Activated naive CD4-positive, alpha-beta T cell treated with anti-CD3 and anti-CD28 coated beads, Interleukin-2, amount 10 ng/mL, durations not matched to agents 7 days and 5 days (primary cell): ENCODE measurements around the gene RBM11.

ENCODE experiments used
- CTCF ChIA-PET: fragments of 350-600 bp; sonication (Branson Sonifier 250); formaldehyde crosslinking; loops from one replicate; lab custom pipeline; 2021; ENCODE audit warnings: antibody characterized with exemption; lab: Charles Lee
- DNase-seq: peaks from one replicate; pipeline ENCODE4 v3.0.0-alpha.2; 2020
- H3K27ac Mint-ChIP-seq: one replicate; pipeline ENCODE4 v1.8.0; 2021; ENCODE audit warnings: mild to moderate bottlenecking, moderate library complexity, mixed read lengths
- H3K27me3 Mint-ChIP-seq: one replicate; pipeline ENCODE4 v1.8.0; 2021; ENCODE audit warnings: mild to moderate bottlenecking, mixed read lengths
- H3K36me3 Mint-ChIP-seq: one replicate; pipeline ENCODE4 v1.8.0; 2021; ENCODE audit warnings: mixed read lengths
- H3K4me1 Mint-ChIP-seq: one replicate; pipeline ENCODE4 v1.8.0; 2021; ENCODE audit warnings: mixed read lengths
- H3K4me3 Mint-ChIP-seq: one replicate; pipeline ENCODE4 v1.8.0; 2021; ENCODE audit warnings: mild to moderate bottlenecking, moderate library complexity, mixed read lengths
- H3K9me3 Mint-ChIP-seq: one replicate; pipeline ENCODE4 v1.8.0; 2021; ENCODE audit warnings: mixed read lengths

RBM11 gene

DNA sequence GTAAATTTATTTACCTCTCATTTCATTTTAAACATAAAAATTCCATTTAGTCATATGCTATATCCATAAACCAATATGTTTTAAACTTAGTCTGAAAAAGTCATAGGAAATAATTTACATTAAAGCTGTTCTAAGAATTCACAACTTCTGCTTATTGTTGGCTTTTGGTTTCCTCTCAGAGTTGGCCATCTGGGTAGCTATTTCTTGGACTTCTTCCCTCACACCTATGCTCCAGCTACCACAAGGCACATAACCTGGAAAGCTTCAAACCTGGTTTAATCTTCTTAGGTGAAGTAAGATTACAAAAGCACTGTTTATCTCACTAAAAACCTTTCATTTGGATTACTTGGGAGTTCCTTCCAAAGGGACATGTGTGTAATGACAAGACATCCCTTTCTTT, 29.8 kb downstream of the RBM11 start:
- Mint-ChIP-seq H3K4me3 (no peak overlapping the region), H3K9me3 (no peaks in the 10 kb centered on the region), H3K27me3 (peaks cover 4% of the 10 kb centered on the region), H3K36me3 (no peaks in the 10 kb centered on the region), H3K4me1 (no peaks in the 10 kb centered on the region), H3K27ac (no peak overlapping the region)
- no peak for DNase-seq
- CTCF ChIA-PET, result interaction anchor here (1.2 kb wide), 1 partner anchor 15 kb away, joined by 4 read pairs; no protein-coding TSS in a partner anchor

DNA sequence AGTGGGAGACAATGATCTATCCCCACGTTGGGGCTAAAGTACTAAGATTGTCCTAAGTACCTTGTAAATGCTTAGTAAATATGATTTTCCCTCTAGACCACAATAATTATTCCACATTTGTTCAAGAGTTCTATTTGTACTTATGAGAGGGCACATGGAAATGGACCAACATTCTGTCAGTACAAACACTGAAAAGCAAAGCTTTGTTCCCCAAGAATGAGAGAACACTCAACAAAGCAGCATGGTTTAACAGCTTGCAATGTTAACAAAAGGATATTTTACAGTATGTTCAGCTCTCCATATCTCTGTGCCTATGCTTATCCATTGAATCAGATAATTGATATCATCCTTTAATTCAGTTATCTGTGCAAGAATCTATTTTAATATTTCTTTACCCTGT, 35.4 kb downstream of the RBM11 start:
- Mint-ChIP-seq H3K4me3 (no peak overlapping the region), H3K36me3 (no peaks in the 10 kb centered on the region), H3K27me3 (peaks cover 4% of the 10 kb centered on the region), H3K9me3 (no peaks in the 10 kb centered on the region), H3K4me1 (peaks cover 2% of the 10 kb centered on the region), H3K27ac (no peak overlapping the region)
- CTCF ChIA-PET, result interaction anchor here (1.1 to 1.9 kb wide), 3 partner anchors 8 to 12 kb away, joined by 4 to 9 read pairs (median 5); no protein-coding TSS in a partner anchor
- DNase-seq, result no peak

DNA sequence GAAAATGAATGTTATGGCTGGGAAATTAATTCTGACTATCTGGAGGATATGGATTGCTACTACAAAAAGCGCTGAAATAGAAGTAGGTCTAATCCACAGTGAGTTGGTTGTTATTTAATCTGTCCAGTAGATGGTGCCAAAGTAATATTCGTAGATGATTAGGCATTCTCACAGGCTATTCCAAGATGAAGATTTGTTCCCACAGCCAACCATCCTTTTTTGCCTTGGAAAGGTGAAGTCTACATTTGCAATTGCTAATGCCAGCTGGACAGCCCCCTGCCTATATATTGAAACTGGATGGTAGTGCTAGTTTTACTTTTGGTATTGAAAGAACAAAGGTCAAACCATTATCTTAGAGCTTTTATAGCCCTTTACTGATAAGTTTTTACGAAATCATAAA, 43.8 kb downstream of the RBM11 start:
- H3K36me3 Mint-ChIP-seq, result no peaks in the 10 kb centered on the region
- CTCF ChIA-PET, result interaction anchor here (1.0 to 2.3 kb wide), 4 partner anchors 8 to 600 kb away, joined by 4 to 9 read pairs (median 4); no protein-coding TSS in a partner anchor
- no peak overlapping the region for H3K27ac Mint-ChIP-seq
- no peak for DNase-seq
- no peaks in the 10 kb centered on the region for H3K4me1 Mint-ChIP-seq
- no peaks in the 10 kb centered on the region for H3K9me3 Mint-ChIP-seq
- no peaks in the 10 kb centered on the region for H3K27me3 Mint-ChIP-seq
- H3K4me3 Mint-ChIP-seq, result no peak overlapping the region

DNA sequence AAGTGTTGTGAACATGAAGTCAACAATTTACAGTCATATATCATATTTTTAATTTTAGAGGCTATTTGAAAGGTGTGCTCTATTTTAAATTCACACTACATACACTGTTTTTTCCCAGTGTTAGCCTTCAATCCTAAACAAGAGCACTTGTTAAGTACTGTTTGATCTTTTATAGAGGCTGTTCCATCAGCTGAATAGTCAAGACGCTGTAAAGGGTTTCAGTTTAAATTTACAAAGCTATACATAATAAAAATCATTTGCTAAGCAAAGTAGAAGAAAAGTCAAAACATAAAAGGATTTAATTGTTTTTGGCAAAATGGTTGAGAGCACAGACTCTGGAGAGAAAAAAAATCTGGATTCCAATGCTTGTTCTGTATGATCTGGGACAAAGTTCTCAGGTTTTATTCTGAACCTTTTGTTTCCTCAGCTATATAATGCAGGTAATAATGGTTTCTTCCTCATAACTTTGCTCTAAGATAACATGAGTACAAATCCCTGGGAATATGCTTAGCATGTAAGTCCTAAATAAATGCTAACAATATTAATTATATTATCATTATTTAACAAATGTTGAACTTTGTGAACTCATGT, 44.3 kb downstream of the RBM11 start:
- no peak overlapping the region for H3K4me3 Mint-ChIP-seq
- CTCF ChIA-PET, result interaction anchor here (1.0 to 2.3 kb wide), 4 partner anchors 8 to 600 kb away, joined by 4 to 9 read pairs (median 4); no protein-coding TSS in a partner anchor
- DNase-seq, result no peak
- no peaks in the 10 kb centered on the region for H3K27me3 Mint-ChIP-seq
- H3K36me3 Mint-ChIP-seq, result no peaks in the 10 kb centered on the region
- no peaks in the 10 kb centered on the region for H3K9me3 Mint-ChIP-seq
- H3K27ac Mint-ChIP-seq, result no peak overlapping the region
- no peaks in the 10 kb centered on the region for H3K4me1 Mint-ChIP-seq

DNA sequence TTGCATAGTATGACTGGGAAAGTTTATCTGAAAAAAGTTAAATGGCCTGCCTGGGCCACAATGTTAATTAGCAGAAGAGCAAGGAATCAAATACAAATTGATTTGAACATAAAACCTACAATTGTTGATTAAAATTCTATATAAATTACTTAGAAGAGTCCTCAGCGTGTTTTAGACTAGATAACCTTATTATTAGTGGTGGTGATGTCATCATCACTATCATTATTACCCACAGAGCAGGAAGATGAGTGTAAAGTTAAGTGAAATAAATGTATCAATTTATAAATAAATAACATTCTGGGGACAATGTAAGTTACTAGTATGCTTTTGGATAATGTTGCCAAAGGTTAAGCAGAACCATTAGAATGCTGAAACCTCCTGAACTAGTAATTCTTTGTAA, 46.1 kb downstream of the RBM11 start:
- Mint-ChIP-seq H3K27me3 (no peaks in the 10 kb centered on the region), H3K27ac (no peak overlapping the region), H3K9me3 (no peaks in the 10 kb centered on the region), H3K4me1 (no peaks in the 10 kb centered on the region), H3K36me3 (no peaks in the 10 kb centered on the region), H3K4me3 (no peak overlapping the region)
- CTCF ChIA-PET, result interaction anchor here (1.3 kb wide), 1 partner anchor 45 kb away, joined by 3 read pairs; no protein-coding TSS in a partner anchor
- DNase-seq, result no peak

DNA sequence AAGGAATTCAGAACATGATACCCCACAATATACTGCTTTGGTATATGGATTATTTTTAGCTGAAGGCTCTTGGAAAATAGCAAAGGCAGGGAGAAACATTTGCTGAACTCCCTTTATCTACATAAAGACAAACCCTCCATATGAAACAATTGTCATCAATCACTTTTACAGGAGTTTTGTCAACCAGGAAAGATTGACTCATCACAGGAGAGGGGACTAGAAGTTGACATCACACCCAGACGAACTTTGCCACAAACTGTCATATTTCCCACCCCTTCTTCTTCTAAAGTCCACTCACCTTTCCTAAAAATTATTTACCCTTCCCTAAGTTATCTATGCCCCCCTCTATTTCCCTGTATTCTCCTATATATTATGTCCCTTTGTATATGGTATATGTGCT, 47.9 kb downstream of the RBM11 start:
- CTCF ChIA-PET, result no interaction called here
- Mint-ChIP-seq H3K4me1 (no peaks in the 10 kb centered on the region), H3K27ac (no peak overlapping the region), H3K36me3 (no peaks in the 10 kb centered on the region), H3K4me3 (no peak overlapping the region), H3K9me3 (no peaks in the 10 kb centered on the region), H3K27me3 (no peaks in the 10 kb centered on the region)
- no peak for DNase-seq

DNA sequence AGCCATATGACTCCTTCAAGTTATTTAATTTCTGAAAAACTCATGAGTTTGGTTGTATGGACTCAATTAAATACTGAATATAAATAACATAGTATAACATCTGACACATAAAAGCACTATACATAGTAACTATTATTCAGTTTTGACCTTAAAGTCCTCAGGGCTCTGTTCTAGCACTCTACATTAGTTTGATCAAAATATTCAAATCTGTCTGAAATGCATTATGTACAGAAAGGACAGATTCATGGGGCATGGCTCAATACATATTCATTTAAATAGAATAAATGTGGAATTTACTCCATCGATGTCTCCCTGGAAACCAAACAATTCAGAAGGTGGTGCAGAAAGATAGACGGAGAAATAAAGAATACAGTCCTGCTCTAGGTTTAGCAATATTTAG, 49.1 kb downstream of the RBM11 start:
- CTCF ChIA-PET, result no interaction called here
- Mint-ChIP-seq H3K36me3 (no peaks in the 10 kb centered on the region), H3K4me3 (no peak overlapping the region), H3K27ac (no peak overlapping the region), H3K4me1 (no peaks in the 10 kb centered on the region), H3K27me3 (no peaks in the 10 kb centered on the region), H3K9me3 (no peaks in the 10 kb centered on the region)
- no peak for DNase-seq

DNA sequence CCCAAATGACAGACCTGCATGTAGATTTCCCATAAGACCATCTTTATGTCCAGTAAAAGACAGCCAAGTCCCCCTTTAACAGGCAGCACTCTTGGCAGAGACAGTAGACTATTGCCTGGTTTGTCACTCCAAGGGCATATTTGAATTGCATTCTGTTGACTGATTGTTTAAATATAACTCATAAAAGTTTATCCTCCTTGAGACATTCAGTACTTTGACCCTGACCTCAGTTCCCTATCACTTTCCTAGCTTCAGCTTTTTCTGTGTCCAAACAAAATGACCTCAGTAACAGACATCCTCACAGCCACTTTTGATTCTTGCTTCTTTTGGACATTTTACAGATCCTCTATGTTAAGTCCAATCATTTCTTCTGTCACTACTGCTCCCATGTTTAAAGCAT, 51.1 kb downstream of the RBM11 start:
- CTCF ChIA-PET, result no interaction called here
- Mint-ChIP-seq H3K36me3 (no peaks in the 10 kb centered on the region), H3K27ac (no peak overlapping the region), H3K4me3 (no peak overlapping the region), H3K27me3 (peaks cover 2% of the 10 kb centered on the region), H3K4me1 (no peaks in the 10 kb centered on the region), H3K9me3 (no peaks in the 10 kb centered on the region)
- no peak for DNase-seq

DNA sequence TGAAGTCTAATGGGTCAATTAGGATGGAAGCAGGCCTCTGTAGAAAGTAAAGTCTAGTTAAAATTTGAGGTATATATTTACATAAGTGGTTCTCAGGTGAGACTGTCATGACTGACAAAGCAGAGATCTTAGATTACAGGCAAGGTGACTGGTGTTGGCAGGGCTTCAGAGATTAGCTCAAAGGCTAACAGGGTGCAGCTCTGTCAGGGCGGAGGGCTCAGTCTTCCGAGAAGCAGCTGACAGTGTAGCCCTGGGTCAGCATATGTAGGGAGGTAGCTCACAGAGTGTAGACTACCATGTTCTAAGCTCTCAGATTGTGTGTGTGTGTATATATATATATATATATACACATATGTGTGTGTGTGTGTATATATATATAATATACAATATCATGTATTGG, 54.7 kb downstream of the RBM11 start:
- Mint-ChIP-seq H3K4me3 (no peak overlapping the region), H3K27ac (no peak overlapping the region), H3K9me3 (no peaks in the 10 kb centered on the region), H3K36me3 (no peaks in the 10 kb centered on the region), H3K27me3 (peaks cover 25% of the 10 kb centered on the region), H3K4me1 (no peaks in the 10 kb centered on the region)
- DNase-seq, result no peak
- CTCF ChIA-PET, result no interaction called here

DNA sequence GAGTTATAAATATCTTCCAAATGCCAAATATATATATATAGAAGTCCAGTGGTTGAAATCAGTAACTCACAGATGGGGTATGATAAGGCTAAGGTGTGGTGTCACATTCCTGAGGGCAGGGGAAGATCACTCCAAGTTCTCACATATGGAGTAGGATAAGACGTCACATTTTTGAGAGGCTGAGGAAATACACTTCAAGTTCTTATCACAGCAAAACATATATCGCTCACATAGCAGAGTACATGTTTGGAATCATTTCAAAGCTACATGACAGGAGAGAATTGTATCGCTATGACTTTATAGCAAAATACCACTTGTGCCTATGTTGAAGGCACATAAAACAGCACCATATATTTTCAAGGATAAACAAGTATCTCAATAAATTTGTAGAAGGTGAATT, 55.1 kb downstream of the RBM11 start:
- H3K27ac Mint-ChIP-seq, result no peak overlapping the region
- H3K27me3 Mint-ChIP-seq, result peaks cover 25% of the 10 kb centered on the region
- DNase-seq, result no peak
- no peak overlapping the region for H3K4me3 Mint-ChIP-seq
- H3K4me1 Mint-ChIP-seq, result no peaks in the 10 kb centered on the region
- H3K9me3 Mint-ChIP-seq, result no peaks in the 10 kb centered on the region
- CTCF ChIA-PET, result no interaction called here
- no peaks in the 10 kb centered on the region for H3K36me3 Mint-ChIP-seq

DNA sequence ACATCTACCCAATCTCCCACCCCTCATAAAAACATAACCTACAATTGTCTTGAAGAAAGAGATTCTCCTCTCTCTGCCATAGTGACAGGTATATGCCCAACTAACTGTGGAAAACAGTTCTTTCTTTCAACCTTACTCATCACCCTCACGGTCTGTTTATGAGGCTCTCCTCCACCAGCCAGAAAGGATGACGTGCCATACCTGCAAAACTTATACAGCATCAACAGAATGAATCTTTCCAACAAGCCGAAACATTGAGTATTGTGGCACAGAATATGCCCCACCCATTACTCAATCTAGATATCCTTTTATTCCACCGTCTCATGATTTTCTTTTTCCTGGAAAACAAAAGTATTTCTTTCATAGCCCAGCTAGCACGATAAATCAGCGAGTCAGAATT, 55.7 kb downstream of the RBM11 start:
- Mint-ChIP-seq H3K4me1 (no peaks in the 10 kb centered on the region), H3K27me3 (peaks cover 25% of the 10 kb centered on the region), H3K27ac (no peak overlapping the region), H3K36me3 (no peaks in the 10 kb centered on the region), H3K9me3 (no peaks in the 10 kb centered on the region), H3K4me3 (no peak overlapping the region)
- CTCF ChIA-PET, result no interaction called here
- no peak for DNase-seq

DNA sequence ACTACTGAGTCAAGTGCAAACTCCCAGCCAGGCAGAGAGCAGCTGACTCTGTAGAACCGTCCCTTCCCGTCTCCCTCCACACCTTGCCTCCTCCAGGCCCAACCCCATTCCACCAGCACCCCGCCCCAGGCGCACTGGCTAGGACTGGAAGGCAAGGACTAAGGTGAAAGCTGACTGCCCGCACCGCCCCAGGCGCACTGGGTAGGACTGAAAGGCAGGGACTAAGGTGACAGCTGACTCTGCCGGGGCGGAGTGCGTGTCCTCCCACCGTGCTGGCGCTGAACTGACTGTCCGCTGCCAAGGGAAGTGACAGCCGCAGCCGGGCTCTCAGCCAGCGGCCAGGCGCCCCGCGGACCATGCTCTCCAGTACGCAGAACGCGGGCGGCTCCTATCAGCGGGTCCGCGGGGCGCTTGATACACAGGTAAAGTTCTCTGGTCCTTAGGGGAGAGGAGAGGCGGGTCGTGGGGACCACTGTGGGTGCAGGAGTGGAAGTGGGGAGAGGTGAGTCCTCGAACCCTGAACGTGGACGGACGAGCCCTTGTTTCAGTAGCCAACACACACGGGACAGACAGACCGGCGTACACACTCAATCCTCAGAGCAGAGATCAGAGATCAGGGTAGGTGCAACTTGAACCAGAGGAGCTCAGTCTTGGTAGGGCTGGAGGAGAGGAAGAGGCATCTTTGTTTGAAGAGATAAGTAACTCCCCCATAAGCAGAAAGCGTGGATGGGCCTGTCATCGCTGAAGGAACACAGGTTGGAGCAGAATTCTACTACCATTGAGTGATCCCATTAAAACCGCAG, 58.0 kb downstream of the RBM11 start:
- Mint-ChIP-seq H3K27ac (no peak overlapping the region), H3K4me1 (no peaks in the 10 kb centered on the region), H3K36me3 (no peaks in the 10 kb centered on the region), H3K9me3 (no peaks in the 10 kb centered on the region), H3K4me3 (no peak overlapping the region), H3K27me3 (peaks cover 25% of the 10 kb centered on the region)
- no peak for DNase-seq
- CTCF ChIA-PET, result no interaction called here

DNA sequence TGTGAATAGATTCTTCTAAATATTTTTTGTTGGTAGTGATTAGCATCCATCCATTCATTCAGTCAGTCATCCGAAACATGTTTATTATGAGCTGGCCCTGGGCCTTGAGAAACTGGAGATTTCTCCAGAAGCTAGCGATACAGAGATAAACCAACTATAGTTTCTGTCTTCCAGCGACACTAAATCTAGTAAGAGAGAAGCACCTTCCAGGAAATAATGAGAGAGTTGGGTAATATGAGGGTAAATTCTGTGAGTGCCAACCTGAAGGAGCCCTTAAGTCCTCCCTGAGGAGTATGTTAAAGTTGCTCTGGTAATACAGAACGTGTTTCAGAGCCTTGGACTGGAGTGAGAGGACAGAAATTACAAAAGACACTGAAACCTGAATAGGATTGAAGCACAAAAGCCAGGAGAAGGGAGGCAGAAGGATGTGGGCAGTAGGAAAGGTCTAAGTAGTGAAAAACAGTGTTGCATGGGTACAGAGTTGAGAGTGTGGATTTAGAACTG, 59.8 kb downstream of the RBM11 start:
- Mint-ChIP-seq H3K27me3 (peaks cover 27% of the 10 kb centered on the region), H3K9me3 (no peaks in the 10 kb centered on the region), H3K4me3 (no peak overlapping the region), H3K27ac (no peak overlapping the region), H3K4me1 (no peaks in the 10 kb centered on the region), H3K36me3 (no peaks in the 10 kb centered on the region)
- CTCF ChIA-PET, result no interaction called here
- no peak for DNase-seq
